GM12892 (cell line): ENCODE results near the gene ANKRD34A.

Experiments
- POLR2A ChIP-seq: IDR thresholded peaks from 2 replicates; pipeline ENCODE4 v1.6.1; 2011; ENCODE audit warnings: low read depth, low read length, control low read depth
- POLR2AphosphoS5 ChIP-seq: IDR thresholded peaks from 2 replicates; pipeline ENCODE4 v1.6.1; 2011; ENCODE audit warnings: low read depth, low read length, control low read depth
- TAF1 ChIP-seq: IDR thresholded peaks from 2 replicates; pipeline ENCODE4 v1.6.1; 2011; ENCODE audit warnings: low read depth, mild to moderate bottlenecking, control low read depth, low read length, borderline replicate concordance

GRCh38 chr1:145947551-145947950, 16.8 kb downstream of the ANKRD34A start:
- TF ChIP-seq POLR2A, result no peak
- TF ChIP-seq POLR2AphosphoS5, result no peak
- no peak for TF ChIP-seq TAF1
